C4-2B (cell line): ENCODE measurements around the gene CRTC3.

Experiments
- CTCF ChIP-seq: fragments of 450-650 bp; conservative IDR thresholded peaks from 2 replicates; pipeline ENCODE4 v1.5.1; 2017; ENCODE audit warnings: mild to moderate bottlenecking
- ZFX ChIP-seq: fragments of 450-650 bp; IDR thresholded peaks from 2 replicates; pipeline ENCODE4 v1.6.1; 2017

- TF ChIP-seq CTCF (no peak), ZFX (no peak)
These were observed 154.2 kb downstream of the CRTC3 start for GRCh38 chr15:90683876-90684275.
